RKO (cell line): ENCODE data around the gene DBN1.

Experiments used
- DNase-seq: peaks from one replicate; pipeline ENCODE4 v3.0.0-alpha.2; 2016; ENCODE audit warnings: low spot score

Gene DBN1

GRCh38 chr5:177472460-177473442 lies 683 bp downstream of the DBN1 start:
- DNase-seq, result peak; percentile 49

GRCh38 chr5:177471610-177472356 lies 1.7 kb downstream of the DBN1 start:
- DNase-seq, result peak; percentile 63

DNA sequence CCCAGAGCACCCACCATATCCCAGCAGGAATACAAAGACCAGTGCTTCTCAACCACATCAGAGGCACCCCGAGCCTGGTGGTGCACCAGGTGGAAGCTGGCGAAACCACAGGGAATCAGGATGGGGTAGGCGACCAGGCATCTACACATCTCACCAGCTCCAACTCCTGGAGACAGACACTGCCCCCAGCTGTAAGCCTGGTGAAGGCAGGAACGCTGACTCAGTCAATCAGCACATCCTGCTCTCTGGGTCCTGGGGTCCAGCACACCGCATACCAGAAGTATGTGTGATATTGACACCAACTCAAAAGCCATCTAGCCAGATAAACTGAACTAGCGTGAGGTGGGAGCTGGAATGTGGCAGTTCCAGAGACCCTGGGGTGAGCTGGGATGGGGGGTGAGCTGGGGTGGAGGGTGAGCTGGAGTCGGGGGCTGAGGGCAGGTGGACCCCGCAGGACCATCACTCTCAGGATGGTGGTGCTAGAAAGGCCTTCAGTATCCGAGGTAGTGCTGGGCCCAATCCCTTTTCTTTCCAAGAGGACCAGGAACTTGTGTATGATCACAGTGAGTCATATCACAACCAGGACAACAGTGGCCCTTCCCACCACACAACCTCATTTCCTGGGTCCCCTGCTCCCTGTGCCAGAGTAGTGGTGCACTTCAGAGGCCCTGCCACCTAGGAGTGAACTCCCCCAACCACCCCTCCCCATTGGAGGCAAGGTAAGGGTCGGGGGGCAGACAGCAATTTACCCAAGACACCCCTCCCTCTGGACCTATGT lies 2.5 kb downstream of the DBN1 start:
- DNase-seq, result peak; percentile 75

DNA sequence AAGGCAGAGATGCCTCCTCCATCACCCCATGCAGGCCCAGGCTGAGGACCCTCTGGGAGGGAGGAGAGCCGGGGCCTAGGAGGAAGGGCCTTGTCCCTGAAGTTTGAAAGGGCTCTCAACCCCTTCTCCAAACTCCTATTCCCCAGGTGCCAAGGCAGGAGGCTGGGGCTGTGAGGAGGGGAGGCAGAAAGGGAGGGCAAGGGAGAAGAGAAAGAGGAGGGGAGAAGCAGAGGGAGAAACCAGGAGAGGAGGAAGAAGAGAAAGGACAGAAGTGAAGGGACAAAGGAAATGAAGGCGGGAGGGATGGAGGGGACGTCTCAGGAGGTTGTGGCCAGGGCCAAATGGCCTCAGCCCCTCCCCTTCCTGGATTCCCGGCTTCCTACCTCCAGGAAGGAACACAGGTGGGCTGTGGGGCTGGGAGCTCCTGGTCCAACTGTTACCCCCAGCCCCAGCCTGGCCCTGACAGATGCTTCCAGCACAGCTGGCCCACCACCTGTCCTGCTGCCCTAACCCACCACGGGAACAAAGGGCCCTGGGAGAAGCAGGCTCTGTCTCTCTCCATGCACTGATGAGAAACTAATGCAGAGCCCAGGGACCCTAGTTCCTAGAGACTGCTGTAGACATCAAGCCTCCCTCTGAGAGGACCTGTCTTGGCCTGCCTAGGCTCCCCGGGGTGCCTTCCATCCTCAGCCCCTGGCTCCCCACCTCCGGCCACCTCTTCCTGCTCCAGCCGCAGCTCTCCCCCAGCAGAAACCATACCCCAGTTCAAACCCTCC lies 3.5 kb downstream of the DBN1 start:
- no peak for DNase-seq

DNA sequence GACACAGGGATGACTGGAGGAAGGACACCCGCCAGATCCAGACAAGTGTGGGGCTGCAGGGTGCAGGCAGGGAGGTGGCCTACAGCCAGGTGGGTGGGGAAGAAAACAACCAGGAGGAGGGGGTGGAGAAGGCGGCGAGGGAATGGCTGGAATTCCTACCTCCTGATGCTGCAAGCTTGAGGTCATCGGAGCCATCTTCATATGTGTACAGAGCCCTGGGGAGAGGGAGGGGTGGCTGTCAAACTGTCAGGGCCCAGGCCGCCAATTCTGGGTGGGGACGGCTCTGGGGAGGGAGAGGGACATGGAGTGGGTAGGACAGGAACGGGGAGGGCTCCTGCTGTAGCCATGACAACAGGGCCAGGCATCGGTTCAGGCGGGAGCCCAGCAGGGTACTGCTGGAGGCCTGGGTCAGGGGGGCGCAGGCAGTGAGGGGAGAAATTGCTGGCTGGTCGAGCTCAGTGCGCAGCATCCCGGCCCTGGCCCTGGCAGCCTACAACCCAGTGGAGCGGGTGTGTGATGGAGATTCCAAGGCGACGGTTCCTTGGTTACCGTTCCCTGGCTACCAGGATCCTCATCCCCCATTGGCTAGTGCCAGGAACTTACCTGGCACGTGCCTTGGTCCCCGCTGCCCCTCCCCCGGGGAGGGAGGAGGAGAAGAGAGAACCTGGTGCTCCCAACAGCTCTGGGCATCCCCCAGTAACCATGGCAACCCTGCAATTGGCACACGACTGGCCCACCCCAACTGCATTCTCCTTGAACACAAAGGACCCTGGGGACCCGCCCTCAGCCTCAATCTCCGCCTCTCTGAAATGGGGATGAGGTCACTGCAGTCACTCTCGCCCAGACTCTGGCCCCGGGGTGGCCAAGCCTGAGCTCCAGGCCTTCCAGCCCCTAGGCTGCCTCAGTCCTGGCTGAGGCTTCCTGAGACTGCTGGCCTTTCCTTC lies 4.5 kb downstream of the DBN1 start:
- no peak for DNase-seq

GRCh38 chr5:177468329-177468684 lies 5.1 kb downstream of the DBN1 start:
- no peak for DNase-seq

DNA sequence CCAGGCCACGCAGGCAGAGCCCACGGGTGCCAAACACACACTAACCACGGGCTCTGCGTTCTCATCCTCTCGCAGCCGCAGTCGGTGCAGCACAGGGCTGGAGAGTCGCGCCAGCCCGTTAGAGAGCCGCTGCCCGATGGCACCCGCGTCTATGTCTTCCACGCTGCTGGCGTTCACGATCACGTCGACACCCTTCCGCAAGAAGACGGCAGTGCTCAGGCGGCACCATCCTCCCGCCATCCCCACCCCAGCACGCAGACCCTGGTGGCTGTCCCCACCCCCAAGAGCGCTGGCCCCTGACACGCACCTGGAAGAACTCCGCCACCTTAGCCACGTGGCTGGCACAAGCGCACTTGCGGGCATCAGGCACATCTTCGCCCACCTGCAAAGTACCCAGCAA lies 6.0 kb downstream of the DBN1 start:
- DNase-seq, result no peak

- DNase-seq, result no peak
Measured at GRCh38 chr5:177466861-177467260, 6.6 kb downstream of the DBN1 start.

GRCh38 chr5:177465044-177465443 lies 8.4 kb downstream of the DBN1 start:
- DNase-seq, result no peak

GRCh38 chr5:177462021-177462670 lies 11.3 kb downstream of the DBN1 start:
- DNase-seq, result no peak

DNA sequence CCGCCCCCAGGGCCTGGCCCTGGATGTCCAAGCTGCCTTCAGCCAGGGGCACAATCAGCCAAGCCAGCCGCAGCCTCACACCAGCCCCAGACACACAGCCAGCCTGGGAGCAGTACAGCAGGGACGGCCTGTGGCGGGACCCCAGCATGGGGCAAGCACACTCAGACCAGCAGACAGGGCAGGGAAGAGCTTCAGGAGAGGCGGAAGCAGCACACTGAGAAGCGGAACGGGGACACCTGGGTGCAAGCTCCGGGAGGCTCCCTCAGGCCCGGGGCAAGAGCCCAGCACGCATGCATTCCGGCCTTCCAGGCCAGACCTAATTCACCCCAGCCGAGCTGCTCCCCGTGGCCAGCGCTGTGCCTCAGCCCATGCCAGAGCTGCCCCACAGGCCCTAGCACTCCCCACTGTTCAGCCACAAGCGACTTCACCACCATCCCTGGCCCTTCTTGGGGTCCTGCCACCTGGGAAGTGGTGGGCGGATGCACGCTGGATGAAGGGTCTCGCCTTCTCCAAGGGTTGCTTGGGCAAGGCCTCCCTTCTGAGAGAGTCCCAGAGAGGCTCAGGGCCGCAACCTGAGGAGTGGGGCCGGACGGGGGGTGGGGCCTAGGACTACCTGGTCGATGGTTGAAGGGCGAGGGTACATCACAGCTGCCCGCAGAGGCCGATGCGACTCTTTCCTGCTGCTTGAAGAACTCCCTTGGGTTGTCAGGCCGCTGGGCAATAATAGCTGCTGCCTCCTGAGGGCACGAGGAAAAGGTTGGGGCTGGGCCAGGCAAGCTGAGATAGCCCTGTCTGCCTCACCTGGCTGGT lies 13.4 kb downstream of the DBN1 start:
- DNase-seq, result no peak

DNA sequence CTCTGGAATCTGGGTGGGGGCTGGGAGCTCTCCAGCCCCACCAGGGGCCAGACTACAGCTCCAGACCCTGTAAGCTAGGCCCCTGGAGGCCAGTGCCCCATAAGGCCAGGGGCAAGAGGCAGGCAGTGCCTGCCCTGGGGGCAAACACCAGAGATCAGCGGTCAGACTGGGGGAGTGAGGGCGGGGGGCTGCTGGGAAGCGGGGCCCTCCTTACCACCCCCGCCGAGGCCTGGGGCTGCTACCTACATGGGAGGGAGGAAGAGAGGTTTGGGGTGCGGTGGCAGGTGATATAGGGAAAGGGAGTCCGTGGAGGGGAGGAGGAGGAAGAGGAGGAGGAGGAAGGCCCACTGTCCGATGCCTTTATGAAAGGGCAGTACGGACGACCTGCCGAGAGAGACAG lies 14.1 kb downstream of the DBN1 start:
- DNase-seq, result no peak

- DNase-seq, result peak; percentile 59
Measured at GRCh38 chr5:177458912-177459350, 14.5 kb downstream of the DBN1 start.

DNA sequence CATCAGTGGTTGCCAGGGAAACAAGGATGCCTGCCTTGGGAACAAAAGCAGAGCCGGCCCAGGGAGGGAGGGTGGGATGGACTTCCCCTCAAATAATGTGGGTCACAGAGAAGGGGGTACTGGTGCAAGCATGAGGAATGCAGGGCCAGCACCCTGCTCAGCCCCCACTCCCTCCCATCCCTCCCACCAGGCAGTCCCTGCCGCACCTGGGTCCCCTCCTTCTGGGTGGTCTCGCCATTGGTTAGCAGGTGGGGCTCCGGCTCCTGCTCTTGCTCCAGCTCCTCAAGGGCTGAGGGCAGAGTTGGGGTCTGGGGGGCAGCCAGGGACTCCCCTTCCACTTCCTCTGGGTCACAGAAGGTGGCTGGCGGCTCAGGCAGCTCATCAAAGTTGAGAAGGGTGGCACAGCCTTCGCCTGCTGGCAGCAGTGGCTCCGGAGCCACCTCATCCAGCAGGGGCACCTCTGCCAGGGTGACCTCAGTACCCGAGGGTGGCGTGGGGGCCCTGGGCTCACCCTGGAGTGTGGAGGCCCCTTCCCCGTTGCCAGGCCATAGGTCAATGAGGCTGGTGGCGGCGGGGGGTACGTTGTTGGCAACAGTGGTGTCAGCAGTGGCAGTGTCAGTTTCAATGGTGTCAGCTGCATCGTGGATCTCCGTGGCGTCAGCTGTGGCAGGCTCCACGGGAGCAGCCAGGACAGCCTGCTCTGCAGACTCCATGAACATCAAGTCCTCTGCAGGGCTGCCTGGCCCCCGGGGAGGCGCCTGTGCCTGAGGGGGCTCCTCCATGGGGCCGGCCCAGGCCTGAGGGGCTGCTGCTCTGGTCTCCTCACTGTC lies 15.4 kb downstream of the DBN1 start:
- DNase-seq, result no peak

DNA sequence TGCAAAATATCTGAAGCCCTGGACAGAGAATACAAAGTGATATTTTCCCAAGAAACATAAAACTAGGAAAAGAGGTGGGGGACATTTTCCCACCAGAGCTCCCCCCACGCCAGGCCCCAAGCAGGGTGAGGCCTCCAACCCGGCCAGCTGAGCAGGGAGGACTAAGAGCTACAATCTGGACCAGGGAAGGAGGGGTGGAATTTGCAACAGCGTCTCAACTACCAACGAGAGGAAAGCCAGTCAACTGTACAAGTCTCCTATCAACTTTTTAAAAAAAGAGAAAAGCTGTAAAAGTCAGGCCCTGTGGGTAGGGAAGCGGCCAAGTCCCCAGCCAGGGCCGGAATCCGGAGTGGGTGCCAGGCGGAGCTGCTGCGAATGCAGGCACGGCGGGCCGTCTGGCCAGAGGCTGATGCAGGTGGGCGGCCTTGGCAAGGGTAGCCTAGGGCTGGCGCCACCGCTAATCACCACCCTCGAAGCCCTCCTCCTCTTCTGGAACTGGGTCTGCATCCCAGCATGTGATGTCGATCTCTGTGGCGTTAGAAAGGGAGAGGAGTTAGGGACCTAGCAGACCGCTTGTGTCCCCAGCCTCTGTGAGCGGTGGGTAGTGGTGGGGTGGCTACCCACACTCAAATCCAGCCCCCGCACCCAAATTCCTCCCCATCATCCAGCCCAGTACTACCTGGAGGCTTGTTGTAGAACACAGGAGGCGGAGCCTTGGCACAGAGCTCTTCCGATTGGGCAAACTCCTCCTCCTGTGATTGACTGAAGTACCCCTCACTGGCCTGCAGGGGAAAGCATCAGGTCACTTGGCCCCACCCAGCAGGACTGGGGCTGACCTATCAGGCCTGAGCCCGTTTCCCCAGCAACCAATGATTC lies 16.2 kb downstream of the DBN1 start:
- DNase-seq, result peak; percentile 99

- no peak for DNase-seq
Measured at GRCh38 chr5:177456591-177456964, 16.9 kb downstream of the DBN1 start.
